ENCODE measurements around the gene PKNOX2. TPM values are rescaled to one million over a fixed set of nuclear protein-coding genes. Genes with fewer than 3 reads are reported as not detected.

The PKNOX2 gene
- total RNA-seq, 1 donor from 2014 or later = 21.5 TPM

DNA sequence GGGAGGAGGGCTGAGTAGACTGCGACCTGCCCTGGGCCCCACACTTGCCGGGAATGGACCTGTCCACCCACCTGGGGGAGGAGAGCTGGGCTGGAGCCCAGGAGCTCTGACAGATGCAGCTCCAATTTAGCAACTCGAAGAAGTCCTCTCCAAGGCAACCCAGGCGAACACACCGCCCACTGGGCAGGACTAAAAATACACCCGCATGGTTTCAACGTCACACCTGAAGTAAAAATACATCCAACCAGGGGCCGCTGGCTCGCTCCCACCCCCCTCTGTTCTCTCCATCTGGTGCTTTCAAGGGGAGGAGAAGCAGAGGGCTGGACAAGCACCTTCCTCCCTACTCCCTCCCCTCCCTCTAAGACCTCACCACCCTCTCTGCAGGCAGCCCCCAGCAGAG is 211.6 kb downstream of the PKNOX2 start:
- no peak for DNase-seq (ENCODE audit: low read depth, low spot score)
- peaks cover 2% of the 10 kb centered on the region for H3K36me3 Mint-ChIP-seq (ENCODE audit: low read depth)
- H3K9me3 Mint-ChIP-seq = no peaks in the 10 kb centered on the region
- TF ChIP-seq, protein P1, sequence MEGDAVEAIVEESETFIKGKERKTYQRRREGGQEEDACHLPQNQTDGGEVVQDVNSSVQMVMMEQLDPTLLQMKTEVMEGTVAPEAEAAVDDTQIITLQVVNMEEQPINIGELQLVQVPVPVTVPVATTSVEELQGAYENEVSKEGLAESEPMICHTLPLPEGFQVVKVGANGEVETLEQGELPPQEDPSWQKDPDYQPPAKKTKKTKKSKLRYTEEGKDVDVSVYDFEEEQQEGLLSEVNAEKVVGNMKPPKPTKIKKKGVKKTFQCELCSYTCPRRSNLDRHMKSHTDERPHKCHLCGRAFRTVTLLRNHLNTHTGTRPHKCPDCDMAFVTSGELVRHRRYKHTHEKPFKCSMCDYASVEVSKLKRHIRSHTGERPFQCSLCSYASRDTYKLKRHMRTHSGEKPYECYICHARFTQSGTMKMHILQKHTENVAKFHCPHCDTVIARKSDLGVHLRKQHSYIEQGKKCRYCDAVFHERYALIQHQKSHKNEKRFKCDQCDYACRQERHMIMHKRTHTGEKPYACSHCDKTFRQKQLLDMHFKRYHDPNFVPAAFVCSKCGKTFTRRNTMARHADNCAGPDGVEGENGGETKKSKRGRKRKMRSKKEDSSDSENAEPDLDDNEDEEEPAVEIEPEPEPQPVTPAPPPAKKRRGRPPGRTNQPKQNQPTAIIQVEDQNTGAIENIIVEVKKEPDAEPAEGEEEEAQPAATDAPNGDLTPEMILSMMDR (conservative IDR thresholded peaks at IDR 0.05) = no peak
- H3K4me3 Mint-ChIP-seq = no peak overlapping the region
- no peak overlapping the region for H3K27ac Mint-ChIP-seq (ENCODE audit: unreplicated experiment)
- peaks cover 13% of the 10 kb centered on the region for H3K4me1 Mint-ChIP-seq
- no peaks in the 10 kb centered on the region for H3K27me3 Mint-ChIP-seq (ENCODE audit: low read depth)

DNA sequence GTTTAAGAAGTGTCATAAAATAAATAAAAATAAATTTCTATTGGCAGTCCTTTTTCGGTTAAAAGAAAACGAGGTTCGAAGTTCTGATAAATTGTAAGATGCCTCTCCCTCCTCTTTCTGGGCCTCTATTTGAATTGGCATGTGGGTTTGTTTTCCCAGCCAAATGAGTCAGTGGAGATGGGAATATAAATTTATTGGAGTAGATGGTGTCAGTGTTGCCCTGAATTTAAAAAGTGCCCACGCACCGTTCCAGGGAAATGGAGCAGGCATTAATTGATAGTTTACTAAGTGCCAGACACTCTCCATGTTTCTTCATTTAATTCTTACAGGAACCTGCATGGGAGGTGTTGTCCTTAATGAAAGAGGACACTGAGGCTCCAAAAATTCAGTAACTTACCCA is 212.3 kb downstream of the PKNOX2 start:
- Mint-ChIP-seq H3K4me1 (peaks cover 9% of the 10 kb centered on the region), H3K27ac (ENCODE audit: unreplicated experiment) (no peak overlapping the region), H3K9me3 (no peaks in the 10 kb centered on the region), H3K4me3 (no peak overlapping the region), H3K27me3 (ENCODE audit: low read depth) (peaks cover under 1% of the 10 kb centered on the region), H3K36me3 (ENCODE audit: low read depth) (peaks cover 2% of the 10 kb centered on the region)
- no peak for DNase-seq (ENCODE audit: low read depth, low spot score)
- TF ChIP-seq, protein P1 (conservative IDR thresholded peaks at IDR 0.05) = no peak

DNA sequence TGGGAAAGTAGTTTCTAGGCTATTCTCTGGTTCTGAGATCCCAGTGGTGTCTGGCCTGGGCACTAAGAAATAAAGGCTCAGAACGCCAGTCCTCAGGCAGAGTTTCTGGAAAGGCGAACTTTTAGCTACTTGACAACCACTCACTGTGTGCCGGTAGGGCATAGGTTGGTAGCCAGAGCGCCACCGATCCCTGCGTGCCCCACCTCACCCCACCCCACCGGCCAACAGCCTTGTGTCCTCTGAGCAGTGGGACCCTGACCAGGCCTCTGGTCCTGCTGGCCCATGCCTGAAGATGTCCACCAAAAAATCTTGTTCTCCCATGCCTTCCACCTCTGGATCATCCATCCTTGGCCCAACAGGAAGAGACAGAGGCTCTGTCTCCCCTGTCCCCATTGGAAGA is 213.5 kb downstream of the PKNOX2 start:
- Mint-ChIP-seq H3K9me3 (no peaks in the 10 kb centered on the region), H3K4me3 (no peak overlapping the region), H3K4me1 (peaks cover 8% of the 10 kb centered on the region), H3K36me3 (ENCODE audit: low read depth) (no peaks in the 10 kb centered on the region), H3K27ac (ENCODE audit: unreplicated experiment) (no peak overlapping the region), H3K27me3 (ENCODE audit: low read depth) (peaks cover 3% of the 10 kb centered on the region)
- DNase-seq (ENCODE audit: low read depth, low spot score) = no peak
- TF ChIP-seq, protein P1 (conservative IDR thresholded peaks at IDR 0.05) = no peak

DNA sequence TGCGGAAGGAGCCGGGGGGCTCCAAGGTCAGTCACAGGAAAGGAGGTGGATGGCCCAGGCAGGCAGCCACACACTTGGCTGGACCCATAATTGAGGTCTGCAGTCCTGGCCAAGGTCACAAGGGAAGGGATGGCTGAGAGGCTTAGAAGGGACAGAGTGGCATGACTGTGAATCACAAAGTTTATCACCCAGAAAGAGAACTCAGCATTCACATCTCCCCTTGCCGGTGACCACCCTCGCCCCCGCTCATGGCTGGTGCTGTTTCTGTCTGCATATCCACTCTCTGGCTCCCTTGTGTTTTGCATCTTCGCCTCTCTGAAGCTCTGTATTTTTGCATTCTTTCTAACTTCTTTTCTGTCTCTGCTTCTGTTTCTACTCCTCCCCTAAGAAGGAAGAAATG is 214.0 kb downstream of the PKNOX2 start:
- TF ChIP-seq, protein P1 (conservative IDR thresholded peaks at IDR 0.05) = no peak
- no peaks in the 10 kb centered on the region for H3K36me3 Mint-ChIP-seq (ENCODE audit: low read depth)
- peaks cover 3% of the 10 kb centered on the region for H3K27me3 Mint-ChIP-seq (ENCODE audit: low read depth)
- no peaks in the 10 kb centered on the region for H3K9me3 Mint-ChIP-seq
- peaks cover 8% of the 10 kb centered on the region for H3K4me1 Mint-ChIP-seq
- H3K4me3 Mint-ChIP-seq = no peak overlapping the region
- DNase-seq (ENCODE audit: low read depth, low spot score) = no peak
- peak overlapping the region; percentile 37 for H3K27ac Mint-ChIP-seq (ENCODE audit: unreplicated experiment)

DNA sequence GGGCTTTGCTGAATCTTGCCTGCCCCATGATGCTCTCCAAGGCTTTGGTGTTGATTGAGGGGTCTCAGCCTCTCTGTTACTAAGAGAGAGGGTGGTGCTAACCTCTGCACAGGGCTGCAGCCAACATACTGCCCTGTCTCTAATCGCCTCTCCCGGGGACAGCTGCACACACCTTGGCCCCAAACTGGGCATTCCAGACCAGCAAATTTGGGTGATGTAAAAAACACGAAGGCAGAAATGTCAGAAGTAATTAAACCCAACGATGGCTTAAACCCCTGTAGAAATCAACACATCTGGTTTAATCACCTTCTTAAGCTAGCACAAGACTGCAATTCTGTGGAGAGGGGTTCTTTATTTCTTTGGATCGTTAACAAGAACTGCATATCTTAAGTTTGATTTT is 215.0 kb downstream of the PKNOX2 start:
- Mint-ChIP-seq H3K36me3 (ENCODE audit: low read depth) (no peaks in the 10 kb centered on the region), H3K4me1 (peaks cover 8% of the 10 kb centered on the region), H3K27ac (ENCODE audit: unreplicated experiment) (no peak overlapping the region), H3K27me3 (ENCODE audit: low read depth) (peaks cover 3% of the 10 kb centered on the region), H3K9me3 (no peaks in the 10 kb centered on the region), H3K4me3 (no peak overlapping the region)
- DNase-seq (ENCODE audit: low read depth, low spot score) = no peak
- TF ChIP-seq, protein P1 (conservative IDR thresholded peaks at IDR 0.05) = no peak

DNA sequence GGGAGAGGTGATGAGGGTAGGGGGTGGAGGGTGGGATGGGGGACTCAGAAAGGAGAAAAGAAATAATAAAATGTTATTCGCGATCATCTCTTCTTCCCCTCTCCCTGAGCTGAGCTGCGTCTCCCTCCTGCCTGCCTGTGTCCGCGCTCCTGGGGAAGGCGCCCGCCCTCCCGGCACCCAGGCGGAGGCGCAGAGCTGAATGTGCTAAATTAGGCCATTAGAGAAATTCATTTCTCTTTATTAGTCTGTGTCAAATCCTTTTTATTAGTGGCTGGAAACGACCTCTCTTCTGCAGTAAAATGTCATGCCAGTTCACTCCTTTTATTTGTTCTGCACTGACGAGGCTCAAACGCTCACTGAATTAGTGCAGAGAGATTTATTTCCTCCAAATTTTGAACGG is 215.4 kb downstream of the PKNOX2 start:
- Mint-ChIP-seq H3K4me3 (no peak overlapping the region), H3K36me3 (ENCODE audit: low read depth) (peaks cover under 1% of the 10 kb centered on the region), H3K9me3 (no peaks in the 10 kb centered on the region), H3K27me3 (ENCODE audit: low read depth) (peaks cover 3% of the 10 kb centered on the region), H3K27ac (ENCODE audit: unreplicated experiment) (no peak overlapping the region), H3K4me1 (peaks cover 8% of the 10 kb centered on the region)
- DNase-seq (ENCODE audit: low read depth, low spot score) = no peak
- TF ChIP-seq, protein P1 (conservative IDR thresholded peaks at IDR 0.05) = no peak
